ENCODE data around the gene CAPS2.
A peak's percentile ranks its signal among the peaks of the same experiment; 100 is the strongest.
"Not testable (repeated sequence)": the region's sequence is repeated elsewhere in the genome, so short reads cannot be mapped to it uniquely, and the experiment has no call there.

Gene CAPS2

DNA sequence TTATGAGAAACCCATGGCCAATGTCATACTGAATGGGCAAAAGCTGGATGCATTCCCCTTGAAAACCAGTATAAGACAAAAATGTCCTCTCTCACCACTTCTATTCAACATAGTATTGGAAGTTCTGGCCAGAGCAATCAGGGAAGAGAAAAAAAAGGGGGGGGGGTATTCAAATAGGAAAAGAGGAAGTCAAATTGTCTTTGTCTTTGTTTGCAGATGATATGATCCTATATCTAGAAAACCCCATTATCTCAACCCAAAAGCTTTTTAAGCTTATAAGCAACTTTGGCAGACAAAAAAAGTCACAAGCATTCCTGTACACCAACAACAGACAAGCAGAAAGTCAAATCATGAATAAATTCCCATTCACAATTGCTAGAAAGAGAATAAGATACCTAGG is 23.9 kb upstream of the CAPS2 start:
- no peaks in the 10 kb centered on the region for H3K27me3 ChIP-seq (ENCODE audit: insufficient read depth, insufficient read length)
- no peak for DNase-seq (ENCODE audit: low read depth, low spot score)
- no peaks in the 10 kb centered on the region for H3K4me1 ChIP-seq (ENCODE audit: insufficient read depth, insufficient read length)
- H3K9ac ChIP-seq (ENCODE audit: insufficient read length, low read depth): no peak overlapping the region
- H3K36me3 ChIP-seq (ENCODE audit: insufficient read depth, insufficient read length, low read length): no peaks in the 10 kb centered on the region
- H3K4me3 ChIP-seq (ENCODE audit: insufficient read length, low read depth): no peak overlapping the region
- peaks cover 18% of the 10 kb centered on the region for H3K9me3 ChIP-seq (ENCODE audit: insufficient read depth, low read length)
- TF ChIP-seq YY1 (IDR thresholded peaks at IDR 0.05; ENCODE audit: insufficient read depth, insufficient read length): no peak
- no peak for TF ChIP-seq ZNF274 (IDR thresholded peaks at IDR 0.05; ENCODE audit: low read depth, low read length)
- no peak for TF ChIP-seq SUZ12 (IDR thresholded peaks at IDR 0.05; ENCODE audit: extremely low read depth, insufficient read depth, insufficient read length)

GRCh38 chr12:75350413-75350812 is 20.3 kb upstream of the CAPS2 start:
- TF ChIP-seq YY1 (IDR thresholded peaks at IDR 0.05; ENCODE audit: insufficient read depth, insufficient read length) (no peak), ZNF274 (IDR thresholded peaks at IDR 0.05; ENCODE audit: low read depth, low read length) (no peak), SUZ12 (IDR thresholded peaks at IDR 0.05; ENCODE audit: extremely low read depth, insufficient read depth, insufficient read length) (no peak)
- no peaks in the 10 kb centered on the region for H3K36me3 ChIP-seq (ENCODE audit: insufficient read depth, insufficient read length, low read length)
- no peak overlapping the region for H3K4me3 ChIP-seq (ENCODE audit: insufficient read length, low read depth)
- H3K4me1 ChIP-seq (ENCODE audit: insufficient read depth, insufficient read length): no peaks in the 10 kb centered on the region
- no peak for DNase-seq (ENCODE audit: low read depth, low spot score)
- H3K9me3 ChIP-seq (ENCODE audit: insufficient read depth, low read length): 0 out of 2 replicates have a peak, but pooled peaks cover 8% of the 10 kb centered on the region
- no peak overlapping the region for H3K9ac ChIP-seq (ENCODE audit: insufficient read length, low read depth)
- no peaks in the 10 kb centered on the region for H3K27me3 ChIP-seq (ENCODE audit: insufficient read depth, insufficient read length)

- H3K4me1 ChIP-seq (ENCODE audit: insufficient read depth, insufficient read length): no peaks in the 10 kb centered on the region
- TF ChIP-seq ZNF274 (IDR thresholded peaks at IDR 0.05; ENCODE audit: low read depth, low read length): no peak
- H3K4me3 ChIP-seq (ENCODE audit: insufficient read length, low read depth): no peak overlapping the region
- DNase-seq (ENCODE audit: low read depth, low spot score): no peak
- H3K9ac ChIP-seq (ENCODE audit: insufficient read length, low read depth): no peak overlapping the region
- no peaks in the 10 kb centered on the region for H3K27me3 ChIP-seq (ENCODE audit: insufficient read depth, insufficient read length)
- no peaks in the 10 kb centered on the region for H3K36me3 ChIP-seq (ENCODE audit: insufficient read depth, insufficient read length, low read length)
- H3K9me3 ChIP-seq (ENCODE audit: insufficient read depth, low read length): 0 out of 2 replicates have a peak, but pooled peaks cover 4% of the 10 kb centered on the region
These were observed 19.8 kb upstream of the CAPS2 start for GRCh38 chr12:75349946-75350345.

DNA sequence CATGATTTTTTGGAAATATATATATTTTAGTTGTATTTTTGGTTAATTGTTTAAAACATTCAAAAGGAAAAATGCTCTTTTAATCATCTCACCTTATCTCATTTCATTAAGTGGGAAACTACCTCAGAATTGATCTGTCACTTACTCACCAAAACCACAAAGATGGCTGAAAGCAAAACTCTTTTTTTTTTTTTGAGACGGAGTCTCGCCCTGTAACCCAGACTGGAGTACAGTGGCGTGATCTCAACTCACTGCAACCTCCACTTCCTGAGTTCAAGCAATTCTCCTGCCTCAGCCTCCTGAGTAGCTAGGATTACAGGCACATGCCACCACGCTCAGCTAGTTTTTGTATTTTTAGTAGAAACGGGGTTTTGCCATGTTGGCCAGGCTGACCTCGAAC is 16.1 kb upstream of the CAPS2 start:
- not testable (repeated sequence) for H3K4me1 ChIP-seq (ENCODE audit: insufficient read depth, insufficient read length); H3K9me3 ChIP-seq (ENCODE audit: insufficient read depth, low read length); H3K36me3 ChIP-seq (ENCODE audit: insufficient read depth, insufficient read length, low read length); DNase-seq (ENCODE audit: low read depth, low spot score); H3K9ac ChIP-seq (ENCODE audit: insufficient read length, low read depth); H3K4me3 ChIP-seq (ENCODE audit: insufficient read length, low read depth); H3K27me3 ChIP-seq (ENCODE audit: insufficient read depth, insufficient read length)

- Histone ChIP-seq H3K27me3 (ENCODE audit: insufficient read depth, insufficient read length) (no peaks in the 10 kb centered on the region), H3K9ac (ENCODE audit: insufficient read length, low read depth) (no peak overlapping the region), H3K4me3 (ENCODE audit: insufficient read length, low read depth) (no peak overlapping the region), H3K36me3 (ENCODE audit: insufficient read depth, insufficient read length, low read length) (no peaks in the 10 kb centered on the region), H3K9me3 (ENCODE audit: insufficient read depth, low read length) (no peaks in the 10 kb centered on the region), H3K4me1 (ENCODE audit: insufficient read depth, insufficient read length) (no peaks in the 10 kb centered on the region)
- TF ChIP-seq ZNF274 (IDR thresholded peaks at IDR 0.05; ENCODE audit: low read depth, low read length): no peak
- TF ChIP-seq SUZ12 (IDR thresholded peaks at IDR 0.05; ENCODE audit: extremely low read depth, insufficient read depth, insufficient read length): no peak
- no peak for TF ChIP-seq YY1 (IDR thresholded peaks at IDR 0.05; ENCODE audit: insufficient read depth, insufficient read length)
- no peak for DNase-seq (ENCODE audit: low read depth, low spot score)
These were observed 15.4 kb upstream of the CAPS2 start for GRCh38 chr12:75345531-75345930.

GRCh38 chr12:75341873-75342272 is 11.7 kb upstream of the CAPS2 start:
- TF ChIP-seq SUZ12 (IDR thresholded peaks at IDR 0.05; ENCODE audit: extremely low read depth, insufficient read depth, insufficient read length): no peak
- no peak for TF ChIP-seq YY1 (IDR thresholded peaks at IDR 0.05; ENCODE audit: insufficient read depth, insufficient read length)
- TF ChIP-seq ZNF274 (IDR thresholded peaks at IDR 0.05; ENCODE audit: low read depth, low read length): no peak

GRCh38 chr12:75337905-75338304 is 7.8 kb upstream of the CAPS2 start:
- no peak for DNase-seq (ENCODE audit: low read depth, low spot score)
- H3K36me3 ChIP-seq (ENCODE audit: insufficient read depth, insufficient read length, low read length): no peaks in the 10 kb centered on the region
- no peak overlapping the region for H3K4me3 ChIP-seq (ENCODE audit: insufficient read length, low read depth)
- no peaks in the 10 kb centered on the region for H3K9me3 ChIP-seq (ENCODE audit: insufficient read depth, low read length)
- H3K4me1 ChIP-seq (ENCODE audit: insufficient read depth, insufficient read length): no peaks in the 10 kb centered on the region
- no peaks in the 10 kb centered on the region for H3K27me3 ChIP-seq (ENCODE audit: insufficient read depth, insufficient read length)
- H3K9ac ChIP-seq (ENCODE audit: insufficient read length, low read depth): no peak overlapping the region
- no peak for TF ChIP-seq ZNF274 (IDR thresholded peaks at IDR 0.05; ENCODE audit: low read depth, low read length)
- no peak for TF ChIP-seq SUZ12 (IDR thresholded peaks at IDR 0.05; ENCODE audit: extremely low read depth, insufficient read depth, insufficient read length)
- no peak for TF ChIP-seq YY1 (IDR thresholded peaks at IDR 0.05; ENCODE audit: insufficient read depth, insufficient read length)

More at GRCh38 chr12:75341873-75342272, 11.7 kb upstream of the CAPS2 start:
- H3K27me3 ChIP-seq (ENCODE audit: insufficient read depth, insufficient read length): no peaks in the 10 kb centered on the region
- H3K36me3 ChIP-seq (ENCODE audit: insufficient read depth, insufficient read length, low read length): no peaks in the 10 kb centered on the region
- no peaks in the 10 kb centered on the region for H3K9me3 ChIP-seq (ENCODE audit: insufficient read depth, low read length)
- H3K4me1 ChIP-seq (ENCODE audit: insufficient read depth, insufficient read length): no peaks in the 10 kb centered on the region
- no peak for DNase-seq (ENCODE audit: low read depth, low spot score)
- no peak overlapping the region for H3K4me3 ChIP-seq (ENCODE audit: insufficient read length, low read depth)
- no peak overlapping the region for H3K9ac ChIP-seq (ENCODE audit: insufficient read length, low read depth)

- no peak for TF ChIP-seq SUZ12 (IDR thresholded peaks at IDR 0.05; ENCODE audit: extremely low read depth, insufficient read depth, insufficient read length)
- no peak for TF ChIP-seq ZNF274 (IDR thresholded peaks at IDR 0.05; ENCODE audit: low read depth, low read length)
- no peak for TF ChIP-seq YY1 (IDR thresholded peaks at IDR 0.05; ENCODE audit: insufficient read depth, insufficient read length)
- H3K36me3 ChIP-seq (ENCODE audit: insufficient read depth, insufficient read length, low read length): no peaks in the 10 kb centered on the region
- no peaks in the 10 kb centered on the region for H3K4me1 ChIP-seq (ENCODE audit: insufficient read depth, insufficient read length)
- no peaks in the 10 kb centered on the region for H3K9me3 ChIP-seq (ENCODE audit: insufficient read depth, low read length)
- peak within 1 kb of the TSS; percentile 16 for H3K4me3 ChIP-seq (ENCODE audit: insufficient read length, low read depth)
- no peaks in the 10 kb centered on the region for H3K27me3 ChIP-seq (ENCODE audit: insufficient read depth, insufficient read length)
- peak within 1 kb of the TSS; percentile 58 for H3K9ac ChIP-seq (ENCODE audit: insufficient read length, low read depth)
- peak; percentile 93 for DNase-seq (ENCODE audit: low read depth, low spot score)
These were observed 4.4 kb upstream of the CAPS2 start, which contains the start of gene GLIPR1L1 for GRCh38 chr12:75334384-75335030. TSS of gene GLIPR1L1 (plus strand) at chr12:75334670. CDS start at chr12:75334729, 59 bp downstream.
